Lower leg skin (tissue), 3 donors: ENCODE results near the gene PCDH17.

Experiments used
- POLR2A ChIP-seq, 2 donors: fragments of 450-650 bp; IDR thresholded peaks; one replicate each; pipeline ENCODE4 v1.6.1; 2016 to 2017; ENCODE audit warnings: antibody characterized with exemption in 2 of 2, mild to moderate bottlenecking in 1 of 2, moderate library complexity in 1 of 2
- TF ChIP-seq, protein P1 (sequence below), 3 donors: fragments of 450-650 bp; IDR thresholded peaks; one replicate each; pipeline ENCODE4 v1.5.1; 2016; ENCODE audit warnings: antibody characterized with exemption in 3 of 3, mild to moderate bottlenecking in 3 of 3, moderate library complexity in 2 of 3

DNA sequence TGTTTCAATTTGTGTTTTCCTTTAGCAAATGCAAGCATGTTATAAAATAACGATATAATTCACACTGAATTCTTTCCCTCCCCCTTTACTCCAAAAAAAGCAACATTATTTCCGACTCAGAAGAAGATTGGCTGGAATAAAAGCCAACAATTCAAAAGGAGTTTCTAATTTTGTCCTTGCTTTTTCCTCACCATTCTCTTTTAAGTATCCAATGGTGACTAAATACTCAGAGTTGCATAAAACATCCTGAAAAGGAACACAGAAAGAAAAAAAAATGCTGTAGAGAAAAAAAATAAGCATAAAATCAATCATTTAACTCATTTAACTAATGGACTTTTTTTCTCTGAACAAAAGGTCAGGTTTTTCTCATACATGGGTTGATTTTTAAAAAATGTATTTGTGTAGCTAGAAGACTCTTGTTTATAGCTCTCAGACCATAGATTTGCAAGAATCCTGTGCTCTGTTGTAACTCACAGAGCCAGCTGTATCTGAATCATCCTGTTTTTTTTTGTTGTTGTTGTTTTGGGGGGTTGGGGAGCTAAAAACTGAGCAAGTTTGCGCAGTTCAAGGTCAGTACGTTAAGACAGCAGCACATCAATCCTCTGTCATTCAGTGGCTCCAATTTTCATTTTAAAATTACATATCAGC lies 108.1 kb downstream of the PCDH17 start:
- TF ChIP-seq, protein P1, sequence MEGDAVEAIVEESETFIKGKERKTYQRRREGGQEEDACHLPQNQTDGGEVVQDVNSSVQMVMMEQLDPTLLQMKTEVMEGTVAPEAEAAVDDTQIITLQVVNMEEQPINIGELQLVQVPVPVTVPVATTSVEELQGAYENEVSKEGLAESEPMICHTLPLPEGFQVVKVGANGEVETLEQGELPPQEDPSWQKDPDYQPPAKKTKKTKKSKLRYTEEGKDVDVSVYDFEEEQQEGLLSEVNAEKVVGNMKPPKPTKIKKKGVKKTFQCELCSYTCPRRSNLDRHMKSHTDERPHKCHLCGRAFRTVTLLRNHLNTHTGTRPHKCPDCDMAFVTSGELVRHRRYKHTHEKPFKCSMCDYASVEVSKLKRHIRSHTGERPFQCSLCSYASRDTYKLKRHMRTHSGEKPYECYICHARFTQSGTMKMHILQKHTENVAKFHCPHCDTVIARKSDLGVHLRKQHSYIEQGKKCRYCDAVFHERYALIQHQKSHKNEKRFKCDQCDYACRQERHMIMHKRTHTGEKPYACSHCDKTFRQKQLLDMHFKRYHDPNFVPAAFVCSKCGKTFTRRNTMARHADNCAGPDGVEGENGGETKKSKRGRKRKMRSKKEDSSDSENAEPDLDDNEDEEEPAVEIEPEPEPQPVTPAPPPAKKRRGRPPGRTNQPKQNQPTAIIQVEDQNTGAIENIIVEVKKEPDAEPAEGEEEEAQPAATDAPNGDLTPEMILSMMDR (IDR thresholded peaks at IDR 0.05): no peak
- no peak for TF ChIP-seq POLR2A (IDR thresholded peaks at IDR 0.05)
